GM21515 (cell line): ENCODE results near the gene CPM.
"Not testable (repeated sequence)": the region's sequence is repeated elsewhere in the genome, so short reads cannot be mapped to it uniquely, and the experiment has no call there.

Source experiments
- ATAC-seq: cut with Tn5 transposase; IDR thresholded peaks from one replicate; pipeline ENCODE4 v1.9.1; 2021; ENCODE audit not compliant: unreplicated experiment

The CPM gene

DNA sequence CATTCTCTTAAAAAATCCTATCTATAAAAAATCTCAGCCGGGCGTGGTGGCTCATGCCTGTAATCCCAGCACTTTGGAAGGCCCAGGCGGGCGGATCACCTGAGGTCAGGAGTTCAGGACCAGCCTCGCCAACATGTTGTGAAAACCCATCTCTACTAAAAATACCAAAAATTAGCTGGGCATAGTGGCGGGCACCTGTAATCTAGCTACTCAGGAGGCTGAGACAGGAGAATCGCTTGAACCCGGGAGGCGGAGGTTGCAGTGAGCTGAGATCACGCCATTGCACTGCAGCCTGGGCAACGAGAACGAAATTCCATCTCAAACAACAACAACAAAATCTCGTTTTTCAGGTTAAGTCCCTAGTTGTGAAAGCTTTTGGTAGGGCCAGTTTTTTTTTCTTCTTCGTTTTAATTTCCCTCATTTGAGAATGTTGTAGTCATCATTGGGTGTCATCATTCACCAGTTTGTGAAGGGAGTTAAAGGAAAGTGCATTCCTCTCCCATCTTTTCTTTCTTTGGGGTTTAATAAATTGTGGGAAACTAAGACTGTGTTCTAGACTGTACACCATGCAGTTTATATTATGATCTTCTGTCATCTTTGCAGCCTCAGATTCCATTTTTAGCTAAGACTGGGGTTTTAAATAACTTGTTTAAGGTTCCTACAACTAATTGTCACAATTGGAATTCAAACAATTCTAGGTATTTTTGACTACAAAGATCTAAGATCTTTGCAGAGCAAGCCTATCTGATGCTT, 101.0 kb downstream of the CPM start:
- ATAC-seq = no peak

DNA sequence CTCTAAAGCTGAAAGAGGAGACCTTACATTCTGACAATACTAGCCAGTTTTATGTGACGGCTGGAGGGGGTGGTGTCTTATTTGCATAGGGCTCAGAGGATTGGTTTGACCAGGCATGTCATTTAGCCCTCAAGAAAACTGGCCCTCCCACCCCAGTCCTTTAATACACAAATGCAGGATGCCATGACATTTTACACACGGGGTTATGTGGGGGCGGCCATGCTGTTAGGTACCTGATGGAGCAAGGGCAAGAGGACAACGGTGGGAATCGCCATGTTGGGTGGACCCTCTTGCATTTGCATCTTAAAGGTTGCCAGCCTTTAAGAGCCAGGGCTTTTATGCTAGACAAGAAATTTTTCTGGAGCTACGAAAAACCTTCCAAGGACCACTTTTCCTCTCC, 101.7 kb downstream of the CPM start:
- ATAC-seq = no peak

- no peak for ATAC-seq
These were observed 104.3 kb downstream of the CPM start for GRCh38 chr12:68828672-68829068.

DNA sequence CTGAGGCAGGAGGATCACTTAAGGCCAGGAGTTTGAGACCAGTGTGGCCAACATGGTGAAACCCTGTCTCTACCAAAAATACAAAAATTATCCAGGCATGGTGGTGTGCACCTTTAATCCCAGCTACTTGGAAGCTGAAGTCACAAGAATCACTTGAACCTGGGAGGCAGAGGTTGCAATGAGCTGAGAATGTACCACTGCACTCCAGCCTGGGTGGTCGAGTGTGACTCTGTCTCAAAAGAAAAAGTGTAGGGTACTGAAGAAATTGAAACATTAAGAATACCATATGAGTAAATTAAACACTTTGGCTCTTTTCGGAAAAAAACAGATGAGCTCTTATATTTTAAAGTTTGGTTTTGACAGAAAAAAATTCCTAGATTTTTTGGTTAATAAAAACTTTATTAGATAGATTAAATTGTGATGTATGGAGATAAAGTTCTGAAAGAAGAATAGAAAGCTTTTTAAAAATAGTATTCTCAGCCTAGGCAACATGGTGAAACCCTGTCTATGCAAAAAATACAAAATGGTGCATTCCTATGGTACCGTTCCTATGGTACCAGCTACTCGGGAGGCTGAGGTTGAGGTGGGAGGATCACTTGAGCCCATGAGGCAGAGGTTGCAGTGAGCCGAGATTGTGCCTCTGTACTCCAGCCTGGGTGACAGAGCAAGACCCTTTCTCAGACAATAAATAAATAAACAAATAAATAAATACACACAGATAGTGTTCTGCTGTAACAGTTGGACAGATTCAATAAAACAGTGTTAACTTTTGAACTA, 104.9 kb downstream of the CPM start:
- no peak for ATAC-seq

GRCh38 chr12:68825569-68826217, 107.3 kb downstream of the CPM start:
- ATAC-seq = no peak

- no peak for ATAC-seq
These were observed 108.2 kb downstream of the CPM start for GRCh38 chr12:68824597-68825250.

DNA sequence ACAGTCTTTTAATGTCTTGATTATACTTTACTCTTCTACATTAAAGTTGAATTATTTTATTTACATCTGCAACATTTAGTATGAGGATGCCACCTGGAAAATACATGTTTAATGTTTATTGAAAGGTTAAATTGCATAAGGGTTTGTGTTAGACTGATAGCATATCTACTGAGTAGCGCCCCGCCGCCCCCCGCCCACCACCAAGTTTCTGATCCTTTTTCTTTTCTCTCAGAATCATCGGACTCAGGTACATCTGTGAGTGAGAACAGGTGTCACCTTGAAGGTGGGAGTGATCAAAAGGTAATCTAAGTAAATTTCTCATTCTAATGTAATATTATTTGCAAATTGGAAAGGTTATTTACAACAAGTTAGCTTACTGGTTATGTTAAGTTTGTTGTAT, 108.8 kb downstream of the CPM start:
- ATAC-seq = no peak

- ATAC-seq = no peak
These were observed 109.3 kb downstream of the CPM start for GRCh38 chr12:68823696-68824095.

GRCh38 chr12:68821357-68822188, 111.4 kb downstream of the CPM start:
- no peak for ATAC-seq

DNA sequence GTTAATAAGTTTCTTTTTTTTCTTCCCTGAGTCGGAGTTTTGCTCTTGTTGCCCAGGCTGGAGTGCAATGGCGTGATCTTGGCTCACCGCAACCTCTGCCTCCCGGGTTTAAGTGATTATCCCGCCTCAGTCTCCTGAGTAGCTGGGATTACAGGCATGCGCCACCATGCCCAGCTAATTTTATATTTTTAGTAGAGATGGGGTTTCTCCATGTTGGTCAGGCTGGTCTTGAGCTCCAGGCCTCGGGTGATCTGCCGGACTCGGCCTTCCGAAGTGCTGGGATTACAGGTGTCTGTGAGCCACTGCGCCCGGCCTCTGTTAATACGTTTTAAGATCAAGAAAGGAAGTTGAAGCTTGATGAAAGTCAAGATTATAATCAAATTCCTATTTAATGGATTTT, 113.5 kb downstream of the CPM start:
- ATAC-seq = not testable (repeated sequence)

DNA sequence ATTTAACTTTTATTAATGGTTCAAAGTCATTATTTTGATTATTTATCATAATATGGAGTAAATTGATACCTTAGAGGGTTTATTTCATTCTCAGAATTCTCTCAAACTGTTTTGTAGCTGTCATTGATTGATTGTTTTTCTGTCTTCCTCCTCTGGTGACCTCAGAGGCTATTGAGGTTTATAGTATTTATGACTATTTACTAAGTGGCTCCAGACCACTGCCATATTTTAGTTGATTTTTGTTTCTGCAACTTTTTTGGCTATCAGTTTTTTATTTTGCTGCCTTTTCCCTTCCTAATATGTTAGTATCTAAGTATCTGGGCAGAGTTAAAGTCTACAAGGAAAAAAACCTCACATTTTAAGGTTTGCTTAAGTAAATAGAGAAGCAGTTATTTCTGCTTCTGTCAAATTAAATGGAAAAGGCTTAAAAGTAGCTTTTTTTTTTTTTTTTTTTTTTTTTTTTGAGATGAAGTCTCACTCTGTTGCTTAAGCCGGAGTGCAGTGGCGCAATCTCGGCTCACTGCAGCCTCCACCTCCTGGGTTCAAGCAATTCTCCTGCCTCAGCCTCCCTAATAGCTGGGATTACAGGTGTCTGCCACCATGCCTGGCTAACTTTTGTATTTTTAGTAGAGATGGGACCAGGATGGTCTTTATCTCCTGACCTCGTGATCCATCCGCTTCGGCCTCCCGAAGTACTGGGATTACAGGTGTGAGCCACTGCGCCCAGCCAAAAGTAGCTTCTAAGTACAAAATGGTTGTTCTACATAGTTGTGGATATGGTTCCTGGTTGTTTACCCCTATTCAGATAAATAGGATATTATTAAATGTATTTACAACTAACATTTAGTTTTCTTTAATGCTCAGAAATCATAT, 116.8 kb downstream of the CPM start:
- ATAC-seq = no peak

- no peak for ATAC-seq
These were observed 117.6 kb downstream of the CPM start for GRCh38 chr12:68815232-68815927.

DNA sequence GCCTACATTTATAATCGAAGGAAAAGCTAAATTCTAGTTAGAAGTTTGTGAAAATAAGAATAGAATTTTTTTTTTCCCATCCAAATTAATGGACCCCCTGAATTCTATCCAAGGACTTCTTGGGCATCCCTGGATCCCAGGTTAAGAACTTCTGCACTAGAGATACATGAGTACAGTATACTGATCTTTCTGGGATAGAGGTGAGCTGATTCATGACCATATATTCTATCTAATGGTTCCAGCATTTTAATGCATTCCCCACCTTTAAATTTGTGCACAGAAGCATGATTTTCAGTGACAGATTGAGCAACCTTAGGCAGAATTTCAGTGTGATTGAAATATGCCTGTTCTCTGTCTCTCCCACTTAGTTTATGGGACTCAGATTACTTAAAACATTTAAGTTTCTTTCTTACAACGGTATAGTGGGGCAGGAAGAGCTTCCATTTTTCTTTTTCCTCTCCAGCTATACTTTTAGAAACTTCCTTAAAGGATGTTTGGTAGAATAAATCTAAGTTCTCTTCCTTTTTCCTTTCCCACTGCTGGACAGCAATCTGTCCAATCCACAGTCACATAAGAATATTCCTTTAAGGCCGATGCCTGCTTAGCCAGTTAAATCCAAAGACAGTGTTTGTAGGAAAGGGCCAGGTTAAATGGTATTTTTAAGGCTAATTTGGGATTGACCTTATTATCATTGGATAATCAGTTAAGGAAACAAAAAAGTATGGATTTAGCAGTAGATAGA, 118.3 kb downstream of the CPM start:
- ATAC-seq = no peak

- no peak for ATAC-seq
These were observed 119.8 kb downstream of the CPM start for GRCh38 chr12:68813242-68813593.

DNA sequence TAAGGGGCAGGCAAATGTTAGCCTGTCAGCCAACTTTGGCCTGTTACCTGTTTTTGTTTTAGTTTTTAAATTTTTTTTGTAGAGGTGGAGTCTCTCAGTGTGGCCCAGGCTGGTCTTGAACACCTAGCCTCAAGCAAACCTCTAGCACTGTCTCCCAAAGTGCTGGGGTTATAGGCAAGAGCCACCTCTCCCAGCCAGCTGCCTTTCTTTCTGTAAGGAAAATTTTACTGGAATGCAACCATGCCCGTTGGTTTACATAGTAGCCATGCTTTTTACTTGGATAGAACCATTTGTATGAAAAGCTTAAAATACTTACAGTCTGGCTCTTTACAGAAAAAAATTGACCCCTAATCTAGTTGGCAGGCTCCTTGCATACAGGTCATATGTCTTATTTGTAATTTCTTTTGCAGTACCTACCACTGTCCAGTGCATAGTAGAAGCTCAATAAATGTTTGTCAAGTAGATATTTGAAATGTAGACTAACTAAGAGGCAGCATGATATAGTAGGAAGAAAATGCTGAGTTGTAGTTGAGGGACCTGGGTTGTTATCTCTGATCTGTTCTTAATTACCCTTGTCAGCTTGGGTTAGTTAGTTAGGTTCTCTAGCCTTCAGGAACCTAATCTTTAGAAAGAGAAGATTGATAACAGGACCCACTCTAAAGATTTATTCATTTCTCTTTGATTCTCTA, 120.3 kb downstream of the CPM start:
- no peak for ATAC-seq

DNA sequence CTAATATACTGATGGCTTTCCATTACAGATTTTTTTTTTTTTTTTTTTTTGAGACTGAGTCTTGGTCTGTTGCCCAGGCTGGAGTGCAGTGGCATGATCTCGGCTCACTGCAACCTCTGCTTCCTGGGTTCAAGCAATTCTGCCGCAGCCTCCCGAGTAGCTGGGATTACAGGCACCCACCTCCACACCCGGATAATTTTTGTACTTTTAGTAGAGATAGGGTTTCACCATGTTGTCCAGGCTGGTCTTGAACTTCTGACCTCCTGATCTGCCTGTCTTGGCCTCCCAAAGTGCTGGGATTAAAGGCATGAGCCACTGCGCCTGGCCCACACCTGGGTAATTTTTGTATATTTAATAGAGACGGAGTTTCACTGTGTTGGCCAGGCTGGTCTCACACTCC, 121.4 kb downstream of the CPM start:
- not testable (repeated sequence) for ATAC-seq

- not testable (repeated sequence) for ATAC-seq
These were observed 123.0 kb downstream of the CPM start for GRCh38 chr12:68810027-68810389.
